Activated CD4-positive, alpha-beta T cell treated with anti-CD3 and anti-CD28 coated beads for 24 hours (primary cell): ENCODE results near the gene SUPT5H.
"Not testable (repeated sequence)": the region's sequence is repeated elsewhere in the genome, so short reads cannot be mapped to it uniquely, and the experiment has no call there.

ENCODE experiments used
- DNase-seq, 2 donors: peaks; one replicate each; pipeline ENCODE4 v3.0.0-alpha.2; 2020; ENCODE audit warnings: low read depth in 2 of 2

SUPT5H gene

DNA sequence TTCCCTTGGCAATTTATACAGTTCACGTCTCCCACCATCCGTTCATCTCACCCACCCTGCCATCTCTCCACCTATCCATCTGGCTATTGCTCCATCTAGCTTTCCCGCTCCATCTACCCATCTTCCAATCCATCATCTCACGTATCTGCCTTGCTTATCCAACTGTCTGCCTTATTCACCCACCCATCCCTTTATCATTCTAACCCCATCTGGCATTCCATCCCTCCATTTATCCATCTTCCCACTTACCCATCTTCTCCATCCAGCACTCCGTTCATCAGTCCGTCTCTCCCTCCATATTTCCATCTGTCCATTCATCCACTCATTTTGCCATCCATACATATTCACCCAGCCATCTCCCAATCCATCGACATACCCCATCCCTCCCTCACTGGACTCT is 19.6 kb upstream of the SUPT5H start:
- no peak for DNase-seq

DNA sequence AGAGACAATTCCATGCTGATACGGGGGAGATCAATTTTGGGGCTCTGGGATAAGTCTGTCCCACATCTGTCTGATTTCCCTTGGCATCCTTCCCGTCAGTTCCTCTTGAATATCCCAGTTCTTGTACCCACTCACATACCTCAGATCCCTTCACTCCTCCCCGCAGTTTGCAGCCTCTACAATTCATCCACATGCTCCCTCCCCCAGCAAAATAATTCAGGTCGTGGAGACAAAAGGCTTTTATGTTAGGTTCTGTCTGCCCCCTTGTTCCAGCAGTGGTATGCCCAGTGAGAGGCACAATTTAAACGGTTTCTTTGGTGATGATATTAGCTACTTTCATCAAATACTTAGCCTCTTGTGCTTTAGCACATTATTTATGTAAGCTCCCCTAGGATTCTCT is 19.2 kb upstream of the SUPT5H start:
- DNase-seq = no peak

DNA sequence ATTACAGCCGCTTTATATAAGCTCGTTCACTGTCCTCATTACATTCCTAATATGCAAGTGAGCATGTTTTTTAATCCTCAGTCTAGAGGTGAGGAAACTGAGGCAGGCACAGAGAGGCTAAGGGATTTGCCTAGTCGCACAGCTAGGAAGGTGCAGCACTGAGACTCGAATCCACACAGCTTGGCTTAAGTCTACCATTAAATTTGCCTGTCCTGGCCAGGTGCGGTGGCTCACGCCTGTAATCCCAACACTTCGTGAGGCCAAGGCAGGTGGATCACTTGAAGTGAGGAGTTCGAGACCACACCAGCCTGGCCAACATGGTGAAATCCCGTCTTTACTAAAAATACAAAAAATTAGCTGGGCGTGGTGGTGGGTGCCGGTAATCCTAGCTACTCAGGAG is 17.7 kb upstream of the SUPT5H start:
- no peak for DNase-seq

DNA sequence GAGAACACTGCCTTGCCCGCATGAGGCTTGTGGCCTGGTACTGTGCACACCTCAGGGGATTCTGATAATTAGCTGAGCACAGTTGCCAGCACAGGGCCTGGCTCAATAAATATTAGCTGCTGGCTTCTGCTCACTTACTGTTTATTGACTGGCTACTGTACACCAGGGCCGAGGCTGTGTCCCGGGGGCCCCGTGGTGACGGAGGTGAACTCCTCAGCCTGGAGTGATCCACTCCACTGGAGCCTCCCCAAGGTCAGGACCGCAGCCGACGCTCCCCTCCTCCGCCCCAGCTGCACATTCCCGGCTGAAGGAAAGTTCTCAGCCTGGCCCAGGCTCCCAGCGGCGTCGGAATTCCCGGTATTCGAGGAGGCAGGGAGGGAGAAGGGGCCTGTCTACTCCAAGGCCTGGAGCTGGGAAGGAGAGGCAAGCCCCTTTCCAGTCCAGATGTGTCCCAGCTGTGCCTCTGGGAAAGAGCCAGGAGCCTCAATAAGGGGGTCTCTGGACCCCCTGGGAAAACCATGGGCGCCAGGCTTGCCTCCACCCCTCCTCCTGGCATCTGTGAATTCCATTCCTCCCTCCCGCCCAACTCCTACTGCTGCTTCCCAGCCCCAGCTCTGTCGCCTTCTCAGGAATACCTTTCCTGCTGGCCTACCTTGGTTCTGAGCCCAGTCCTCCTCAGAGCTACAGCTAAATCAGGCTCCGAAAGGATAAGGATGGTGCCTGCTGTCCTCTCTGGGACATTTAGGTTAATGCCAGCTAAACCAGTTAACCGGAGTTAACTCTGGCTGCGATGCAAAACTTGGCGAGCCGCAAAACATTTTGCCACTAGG is 16.9 kb upstream of the SUPT5H start:
- DNase-seq = no peak

DNA sequence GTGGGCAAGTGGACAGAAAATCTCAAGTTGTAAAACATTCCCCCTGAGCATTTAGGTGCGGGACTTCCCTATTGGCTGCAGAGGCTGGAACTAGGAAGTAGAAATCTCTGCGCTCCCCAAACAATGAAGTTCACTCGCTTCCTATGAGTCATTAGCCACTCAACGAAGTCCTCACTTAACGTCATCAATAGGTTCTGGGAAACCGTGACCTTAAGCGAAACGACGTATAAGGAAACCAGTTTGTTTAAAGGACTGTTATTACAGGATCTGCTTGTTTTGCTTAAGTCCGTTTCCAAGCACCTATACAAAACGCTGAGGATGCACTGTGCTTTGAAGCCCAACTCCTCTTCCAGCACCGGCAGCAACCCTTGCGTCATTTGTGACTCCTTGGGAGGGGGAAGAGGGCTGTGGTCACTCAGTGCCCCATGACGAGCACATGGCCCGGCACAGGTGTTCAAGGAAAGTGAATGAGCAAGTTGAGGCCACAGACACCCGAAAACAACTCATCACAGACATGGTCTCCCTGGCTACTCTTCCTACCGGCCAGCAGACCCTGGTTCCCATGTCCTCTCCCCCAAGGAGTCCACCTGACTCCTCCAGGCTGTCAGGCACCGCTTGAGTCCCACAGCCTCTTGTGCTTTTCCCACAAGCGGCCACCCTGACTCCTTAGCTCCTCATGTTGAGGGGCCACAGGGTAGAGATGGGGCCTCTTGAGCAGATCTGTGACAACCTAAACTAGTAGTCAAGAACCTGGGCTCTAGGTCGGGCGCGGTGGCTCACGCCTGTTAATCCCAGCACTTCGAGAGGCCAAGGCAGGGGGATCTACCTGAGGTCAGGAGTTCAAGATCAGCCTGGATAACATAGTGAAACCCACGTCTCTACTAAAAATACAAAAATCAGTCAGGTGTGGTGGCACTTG is 14.4 kb upstream of the SUPT5H start:
- no peak for DNase-seq

DNA sequence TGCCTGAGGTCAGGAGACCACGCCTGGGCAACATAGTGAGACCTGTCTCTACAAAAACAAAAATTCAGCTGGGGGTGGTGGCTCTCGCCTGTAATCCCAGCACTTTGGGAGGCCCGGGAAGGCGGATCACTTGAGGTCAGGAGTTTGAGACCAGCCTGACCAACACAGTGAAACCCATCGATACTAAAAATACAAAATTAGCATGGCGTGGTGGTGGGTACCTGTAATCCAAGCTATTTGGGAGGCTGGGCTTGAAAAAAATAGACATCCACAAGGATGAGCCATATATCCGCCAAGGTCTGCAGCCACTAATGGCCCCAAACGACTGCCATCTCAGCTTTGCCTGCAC is 12.7 kb upstream of the SUPT5H start:
- no peak for DNase-seq

DNA sequence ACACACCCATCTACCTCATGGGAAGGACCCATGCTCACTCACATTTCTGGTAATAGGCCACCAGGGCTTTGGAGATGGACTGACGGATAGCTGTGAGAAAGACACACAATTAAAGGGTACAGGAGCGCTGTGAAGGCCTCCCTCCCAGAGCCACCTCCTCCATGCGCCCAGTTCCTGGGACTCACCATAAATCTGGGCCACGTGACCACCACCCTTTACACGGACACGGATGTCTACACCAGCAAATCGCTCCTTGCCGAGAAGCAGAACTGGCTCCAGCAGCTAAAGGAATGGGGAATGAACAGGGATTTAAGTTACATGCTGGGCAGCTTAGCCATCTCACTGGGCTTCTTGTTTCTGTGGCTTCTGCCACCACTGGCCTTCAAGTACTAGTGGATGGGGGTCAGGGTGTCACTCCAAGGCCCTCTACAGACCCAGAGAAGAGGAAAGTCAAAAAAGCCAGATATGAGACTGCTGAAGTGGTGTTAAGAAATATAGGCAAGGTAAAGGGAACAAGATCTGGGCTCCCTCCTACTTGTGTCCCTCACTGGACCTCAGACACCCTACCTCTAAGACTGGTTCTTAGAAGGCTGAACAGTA is 11.8 kb upstream of the SUPT5H start:
- DNase-seq = no peak

DNA sequence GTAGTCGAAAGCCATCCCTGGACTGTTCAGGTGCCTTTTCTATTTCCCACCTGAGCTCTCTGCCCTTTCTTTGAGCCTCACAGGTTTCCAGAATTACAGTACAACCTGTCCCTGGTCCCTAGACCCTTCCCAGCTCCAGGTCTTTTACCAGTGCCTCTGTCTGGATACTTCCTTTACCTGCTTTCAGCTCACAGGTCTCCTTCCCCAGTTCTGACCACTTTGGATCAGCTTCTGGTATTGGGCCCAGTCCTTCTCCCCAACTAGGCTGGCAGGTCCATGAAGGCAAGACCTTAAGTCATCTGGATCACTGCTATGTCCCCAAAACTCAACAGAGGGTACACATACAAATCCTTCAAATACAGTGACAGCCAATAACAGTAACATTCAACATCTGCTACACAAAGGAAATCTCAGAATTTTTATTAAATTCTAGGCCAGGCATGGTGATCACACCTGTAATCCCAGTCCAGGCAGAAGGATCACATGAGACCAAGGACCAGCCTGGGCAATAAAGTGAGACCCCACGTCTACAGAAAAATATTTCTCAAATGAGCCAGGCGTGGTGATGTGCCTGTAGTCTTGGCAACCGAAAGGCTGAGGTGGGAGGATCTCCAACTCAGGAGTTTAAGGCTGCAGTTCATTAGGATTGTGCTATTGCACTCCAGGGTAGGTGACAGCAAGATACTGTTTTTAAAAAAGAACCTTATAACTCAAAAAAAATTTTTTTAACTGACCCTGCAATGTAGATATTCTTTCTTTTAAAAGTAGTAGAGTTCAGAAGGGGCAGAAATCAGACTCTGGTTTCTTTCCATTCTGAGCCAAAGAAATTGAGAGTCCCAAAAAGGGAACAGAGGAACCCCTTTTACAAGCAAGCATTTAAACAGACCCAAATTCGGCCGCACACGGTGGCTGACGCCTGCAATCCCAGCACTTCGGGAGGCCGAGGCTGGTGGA is 11.0 kb upstream of the SUPT5H start:
- no peak for DNase-seq

DNA sequence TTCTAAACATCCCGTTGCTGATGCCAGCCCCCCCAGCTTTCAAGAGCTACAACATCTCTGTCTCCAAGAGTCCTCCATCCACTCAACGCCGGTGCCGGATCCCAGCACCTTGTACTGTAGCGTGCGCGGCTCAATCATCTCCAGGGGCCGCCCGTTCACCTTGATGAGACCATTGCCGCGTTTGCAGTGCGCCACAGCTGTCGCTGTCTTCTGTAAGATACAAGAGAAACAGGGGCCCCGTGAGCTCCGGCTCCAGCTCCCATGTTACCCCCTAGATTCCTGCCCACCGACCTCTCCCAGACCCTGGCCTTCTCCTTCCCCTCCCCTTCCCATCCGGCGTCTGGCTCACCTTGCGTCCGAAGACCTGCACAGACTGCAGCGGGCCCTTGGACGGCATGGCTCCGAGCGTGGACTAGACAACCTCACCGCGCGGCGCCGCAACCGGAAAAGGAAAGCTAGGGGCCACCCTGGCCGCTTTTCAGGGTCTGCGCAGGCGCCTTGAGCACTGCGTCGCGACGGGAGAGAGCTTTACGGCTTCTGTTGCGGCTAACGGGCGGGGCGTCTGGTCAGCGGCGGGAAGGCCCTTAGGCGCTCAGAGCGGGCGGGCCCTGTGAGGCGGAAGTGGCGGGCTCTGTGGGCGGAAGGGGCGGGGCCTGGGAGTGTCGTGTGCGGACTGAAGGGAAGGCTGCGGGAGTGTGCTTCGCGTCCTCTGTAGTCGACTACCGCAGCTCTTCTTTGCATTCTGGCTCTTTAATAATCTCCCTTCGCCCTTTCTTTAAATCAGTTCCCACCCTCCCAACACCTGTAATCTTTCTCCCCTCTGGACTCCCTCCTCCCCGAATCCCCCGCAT is 9.7 kb upstream of the SUPT5H start, which contains the start of gene RPS16:
Gene RPS16, minus strand, starts transcription at position 451 of the 851 bp plus-strand sequence. Its CDS starts 54 bp downstream, at position 397.
- peak; percentile 99 for DNase-seq

DNA sequence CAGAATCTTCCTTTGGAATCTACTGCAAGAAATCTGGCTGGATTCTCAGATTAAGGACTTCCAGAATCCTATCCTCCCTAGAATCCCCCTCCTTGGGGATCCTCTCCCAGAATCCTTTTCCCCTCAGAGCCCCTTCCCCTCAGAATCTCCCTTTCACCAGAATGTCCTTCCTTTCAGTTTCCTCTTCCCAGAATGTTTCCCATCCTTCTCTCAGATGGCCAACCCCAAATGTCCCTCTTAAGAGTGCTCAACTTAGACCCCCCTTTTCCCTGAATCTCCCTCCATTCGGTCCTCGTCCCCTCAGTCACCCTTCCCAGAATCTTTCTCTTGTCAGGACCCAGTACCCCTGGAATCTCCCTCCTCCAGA is 9.0 kb upstream of the SUPT5H start:
- DNase-seq = no peak

DNA sequence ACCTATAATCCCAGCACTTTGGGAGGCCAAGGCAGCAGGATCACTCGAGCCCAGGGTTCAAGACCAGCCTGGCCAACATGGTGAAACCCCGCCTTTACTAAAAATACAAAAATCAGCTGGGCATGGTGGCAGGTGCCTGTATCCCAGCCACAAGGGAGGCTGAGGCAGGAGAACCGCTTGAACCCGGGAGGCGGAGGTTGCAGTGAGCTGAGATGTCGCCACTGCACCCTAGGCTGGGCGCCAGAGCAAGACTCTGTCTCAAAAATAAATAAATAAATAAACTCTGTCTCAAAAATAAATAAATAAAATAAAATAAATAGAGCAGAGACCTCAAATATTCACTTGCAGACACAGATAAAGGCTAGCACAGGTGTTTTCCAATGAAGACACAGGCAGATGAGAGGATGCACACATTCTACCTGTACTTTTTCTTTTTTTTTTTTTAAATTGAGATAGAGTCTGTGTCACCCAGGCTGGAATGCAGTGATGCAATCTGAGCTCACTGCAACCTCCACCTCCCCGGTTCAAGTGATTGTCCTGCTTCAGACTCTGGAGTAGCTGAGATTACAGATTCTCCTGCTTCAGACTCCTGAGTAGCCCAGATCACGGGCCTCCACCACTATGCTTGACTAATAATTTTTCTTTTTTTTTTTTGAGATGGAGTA is 7.0 kb upstream of the SUPT5H start:
- DNase-seq = no peak

DNA sequence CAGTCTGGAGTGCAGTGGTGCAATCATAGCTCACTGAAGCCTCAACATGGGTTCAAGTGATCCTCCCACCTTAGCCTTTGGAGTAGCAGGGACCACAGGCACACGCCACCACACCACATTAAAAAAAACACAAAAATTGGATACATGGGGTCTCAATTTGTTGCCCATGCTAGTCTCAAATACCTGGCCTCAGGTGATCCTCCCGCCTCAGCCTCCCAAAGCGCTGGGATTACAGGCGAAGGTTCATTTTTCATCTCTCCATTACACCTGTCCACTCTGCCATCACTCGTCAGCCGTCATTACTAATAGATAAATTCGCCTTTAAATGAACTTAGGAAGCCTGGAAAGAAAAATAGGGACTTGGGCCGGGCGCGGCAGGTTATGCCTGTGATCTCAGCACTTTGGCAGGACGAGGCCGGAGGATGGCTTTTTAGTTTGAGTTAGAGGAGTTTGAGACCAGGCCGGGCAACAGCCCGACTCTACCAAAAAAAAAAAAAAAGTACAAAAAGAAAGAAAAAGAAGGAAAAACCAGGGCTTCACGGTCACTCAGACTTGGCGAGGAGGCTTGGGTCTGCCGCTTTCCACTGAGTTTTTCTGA is 685 bp upstream of the SUPT5H start:
- DNase-seq = no peak

DNA sequence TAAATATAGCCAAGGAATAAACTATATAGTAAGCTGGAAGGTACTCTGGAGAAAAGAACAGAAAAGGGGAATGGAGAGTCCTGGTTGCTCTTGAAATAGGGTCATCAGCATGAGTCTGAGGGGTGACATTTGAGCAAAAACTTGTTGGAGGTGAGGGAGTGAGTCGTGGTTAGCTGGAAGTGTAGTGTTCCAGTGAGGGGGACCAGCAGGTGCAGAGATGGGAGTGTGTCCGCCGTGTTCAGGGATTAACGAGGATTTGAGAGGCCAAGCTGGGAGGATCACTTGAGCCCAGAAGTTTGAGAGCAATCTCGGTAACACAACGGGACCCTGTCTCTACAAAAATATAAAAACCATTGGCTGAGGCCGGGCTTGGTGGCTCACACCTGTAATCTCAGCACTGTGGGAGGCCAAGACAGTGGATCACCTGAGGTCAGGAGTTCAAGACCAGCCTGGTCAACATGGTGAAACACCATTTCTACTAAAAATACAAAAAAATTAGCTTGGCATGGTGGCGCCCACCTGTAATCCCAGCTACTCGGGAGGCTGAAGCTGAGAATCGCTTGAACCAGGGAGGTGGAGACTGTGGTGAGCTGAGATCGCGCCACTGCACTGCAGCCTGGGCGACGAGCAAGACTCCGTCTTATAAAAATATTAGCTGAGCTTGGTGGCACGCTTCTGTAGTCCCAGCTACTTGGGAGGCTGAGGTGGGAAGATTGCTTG is 1.1 kb downstream of the SUPT5H start:
- no peak for DNase-seq

DNA sequence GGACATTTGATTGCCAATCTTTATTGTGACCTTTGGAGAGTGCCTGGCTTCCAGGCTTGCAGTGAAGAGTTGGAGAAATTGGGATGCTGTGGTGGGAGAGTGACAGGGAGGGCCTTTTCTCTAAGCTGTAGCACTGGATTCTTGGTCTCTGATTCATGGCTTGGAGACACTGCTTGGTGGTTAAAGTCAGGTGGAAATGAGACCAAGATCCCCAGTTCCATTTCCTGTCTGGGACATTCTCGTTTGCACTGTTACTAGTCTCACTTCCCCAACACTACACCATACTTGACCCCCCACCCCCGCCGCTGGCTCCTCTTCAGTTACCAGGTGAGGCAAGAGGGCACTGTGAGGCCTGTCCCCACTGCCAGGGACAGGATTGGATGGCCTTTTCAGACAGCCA is 2.9 kb downstream of the SUPT5H start:
- no peak for DNase-seq

DNA sequence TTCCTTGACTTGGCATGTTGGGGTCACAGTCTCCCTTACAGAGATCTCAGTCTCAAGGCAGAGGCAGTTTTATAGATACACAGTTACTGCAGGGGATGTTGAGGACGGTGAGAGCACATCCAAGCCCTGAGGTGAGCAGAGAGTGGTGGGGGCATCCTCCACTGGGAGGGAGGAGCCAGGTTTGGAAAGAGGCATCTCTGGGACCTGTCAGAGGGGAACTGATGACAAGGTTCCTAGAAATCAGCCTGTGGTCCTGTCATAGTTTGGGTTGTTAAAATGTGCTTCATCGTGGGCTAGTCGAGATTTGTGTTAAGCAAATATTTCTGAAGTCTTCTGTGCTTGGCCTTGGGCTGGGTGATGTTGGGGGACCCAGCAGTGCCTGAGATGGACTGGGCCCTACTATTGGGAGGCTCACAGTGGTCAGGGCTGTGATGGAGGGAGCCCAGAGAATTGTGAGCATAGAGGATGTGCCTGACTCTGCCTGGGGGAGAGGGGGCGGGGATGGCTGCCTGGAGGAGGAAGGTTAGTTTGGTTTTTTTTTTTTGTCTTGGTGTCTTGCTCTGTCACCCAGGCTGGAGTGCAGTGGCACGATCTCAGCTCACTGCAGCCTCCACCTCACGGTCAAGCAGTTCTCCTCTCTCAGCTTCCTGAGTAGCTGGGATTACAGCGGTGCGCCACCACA is 3.9 kb downstream of the SUPT5H start:
- no peak for DNase-seq

DNA sequence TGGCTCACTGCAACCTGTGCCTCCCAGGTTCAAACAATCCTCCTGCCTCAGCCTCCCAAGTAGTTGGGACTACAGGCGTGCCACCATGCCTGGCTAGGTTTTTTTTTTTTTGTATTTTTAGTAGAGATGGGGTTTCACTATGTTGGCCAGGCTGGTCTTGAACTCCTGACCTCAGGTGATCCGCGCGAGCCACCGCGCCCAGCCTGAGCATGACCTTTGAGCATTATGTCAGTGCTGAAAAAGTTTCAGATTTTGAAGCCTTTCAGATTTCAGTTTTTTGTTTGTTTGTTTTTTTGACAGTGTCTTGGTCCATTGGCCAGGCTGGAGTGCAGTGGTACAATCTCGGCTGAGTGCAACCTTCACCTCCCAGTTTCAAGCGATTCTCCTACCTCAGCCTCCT is 5.9 kb downstream of the SUPT5H start:
- DNase-seq = not testable (repeated sequence)

DNA sequence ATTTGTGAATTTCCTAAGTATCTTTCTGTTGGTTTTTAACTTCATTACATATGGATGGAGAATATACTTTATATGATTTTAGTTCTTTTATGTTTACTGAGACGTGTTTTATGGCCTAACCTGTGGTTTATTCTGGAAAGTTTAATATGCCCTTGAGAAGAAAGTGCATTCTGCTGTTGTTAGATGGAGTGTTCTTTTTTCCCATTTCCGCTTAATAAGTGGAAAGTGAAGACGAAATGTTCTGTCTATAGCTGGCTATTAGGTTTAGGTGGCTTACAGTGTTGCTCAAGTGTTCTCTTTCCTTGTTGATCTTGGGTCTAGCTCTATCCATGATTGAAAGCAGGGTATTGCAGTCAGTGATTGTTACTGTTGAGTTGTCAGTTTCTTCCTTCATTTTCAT is 18.0 kb downstream of the SUPT5H start:
- DNase-seq = no peak
